GM21381 (cell line): ENCODE measurements around the gene EGFL7.

Source experiments
- ATAC-seq: cut with Tn5 transposase; IDR thresholded peaks from one replicate; pipeline ENCODE4 v1.9.1; 2021; ENCODE audit warnings: mild to moderate bottlenecking, moderate library complexity; ENCODE audit not compliant: unreplicated experiment

EGFL7 gene

DNA sequence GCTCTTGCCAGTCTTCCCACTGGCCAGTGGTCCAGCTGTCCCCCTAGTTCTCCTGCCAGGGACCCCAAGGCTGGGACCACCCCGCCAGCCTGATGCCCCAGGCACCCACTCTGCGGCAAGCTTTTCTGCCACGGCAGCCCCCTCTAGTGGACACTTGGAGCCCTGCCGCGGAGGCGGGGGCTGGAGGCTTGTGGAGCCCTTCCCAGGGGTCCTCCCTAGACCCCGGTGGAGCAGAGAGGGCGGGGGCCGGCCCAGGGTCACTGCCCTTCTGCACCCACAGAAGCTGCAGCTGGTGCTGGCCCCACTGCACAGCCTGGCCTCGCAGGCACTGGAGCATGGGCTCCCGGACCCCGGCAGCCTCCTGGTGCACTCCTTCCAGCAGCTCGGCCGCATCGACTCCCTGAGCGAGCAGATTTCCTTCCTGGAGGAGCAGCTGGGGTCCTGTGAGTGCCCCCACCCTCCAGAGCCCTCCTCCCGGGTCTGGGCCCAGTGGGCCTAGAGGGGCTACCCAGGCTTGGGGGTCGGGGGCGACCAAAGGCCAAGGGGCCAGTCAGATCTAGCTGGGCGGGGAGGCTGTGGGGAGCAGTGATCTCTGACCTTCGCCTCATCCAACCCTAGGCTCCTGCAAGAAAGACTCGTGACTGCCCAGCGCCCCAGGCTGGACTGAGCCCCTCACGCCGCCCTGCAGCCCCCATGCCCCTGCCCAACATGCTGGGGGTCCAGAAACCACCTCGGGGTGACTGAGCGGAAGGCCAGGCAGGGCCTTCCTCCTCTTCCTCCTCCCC lies 9.1 kb downstream of the EGFL7 start:
- no peak for ATAC-seq

DNA sequence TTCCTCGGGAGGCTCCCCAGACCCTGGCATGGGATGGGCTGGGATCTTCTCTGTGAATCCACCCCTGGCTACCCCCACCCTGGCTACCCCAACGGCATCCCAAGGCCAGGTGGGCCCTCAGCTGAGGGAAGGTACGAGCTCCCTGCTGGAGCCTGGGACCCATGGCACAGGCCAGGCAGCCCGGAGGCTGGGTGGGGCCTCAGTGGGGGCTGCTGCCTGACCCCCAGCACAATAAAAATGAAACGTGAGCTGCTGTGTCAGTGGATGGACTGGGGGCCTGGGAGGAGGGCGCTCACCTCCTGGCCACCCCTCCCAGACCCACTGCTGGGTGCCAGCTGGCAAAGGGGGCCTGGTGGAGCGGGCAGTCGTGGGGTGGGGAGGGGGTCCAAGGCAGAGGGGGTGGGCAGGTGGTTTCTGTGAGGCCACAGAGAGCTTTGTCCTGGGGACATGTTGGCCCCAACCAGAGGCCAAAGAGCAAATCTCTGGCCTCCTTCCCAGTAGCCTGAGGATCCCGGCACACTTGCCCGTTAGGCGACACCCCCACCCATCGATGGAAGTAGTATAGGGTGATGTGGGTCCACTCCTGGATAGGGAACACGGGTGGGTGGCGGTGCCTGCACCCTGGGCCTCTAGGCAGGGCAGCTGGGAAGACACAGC lies 9.8 kb downstream of the EGFL7 start:
- ATAC-seq = no peak

DNA sequence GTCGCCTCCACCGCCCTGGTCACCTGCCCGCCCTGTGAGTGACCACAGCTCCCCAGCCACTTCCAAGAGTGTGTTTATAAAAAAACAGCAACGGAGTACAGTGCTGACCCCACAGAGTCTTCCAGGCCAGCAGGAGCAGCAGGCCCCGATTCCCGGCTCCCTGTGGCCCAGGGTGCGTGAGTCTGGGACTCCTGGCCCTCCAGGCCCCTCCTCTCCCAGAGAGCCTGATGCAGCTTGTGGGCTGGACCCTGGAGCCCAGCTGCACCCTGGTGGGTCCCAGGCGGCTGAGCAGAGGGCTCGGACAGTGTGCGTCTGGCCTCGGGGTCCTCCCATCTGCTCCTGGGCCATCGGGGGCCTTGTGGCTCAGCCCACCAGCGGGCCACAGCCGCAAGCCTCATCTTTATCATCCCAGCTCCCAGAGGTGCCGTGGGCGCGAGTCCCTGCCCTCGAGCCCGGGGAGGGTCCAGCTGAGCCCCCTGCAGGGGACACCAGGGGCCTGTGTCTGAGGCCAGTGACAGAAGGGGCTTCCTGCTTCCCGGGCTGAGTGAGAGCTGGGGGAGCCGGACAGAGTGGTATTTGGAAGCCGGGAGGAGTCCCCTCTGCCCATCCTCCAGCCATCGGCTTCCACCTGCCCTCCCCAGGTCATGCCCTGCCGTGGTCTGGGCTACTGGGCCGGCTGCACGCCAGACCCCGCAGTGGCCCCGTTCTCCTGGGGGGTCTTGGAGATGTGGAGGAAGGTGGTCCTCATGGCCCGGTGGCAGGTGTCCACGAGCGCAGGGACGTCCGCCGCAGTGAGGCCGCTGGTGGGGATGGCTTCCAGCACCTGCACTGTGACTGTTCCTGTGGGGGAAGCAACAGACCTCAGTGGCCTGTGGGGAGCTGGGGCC lies 10.6 kb downstream of the EGFL7 start:
- ATAC-seq = no peak

DNA sequence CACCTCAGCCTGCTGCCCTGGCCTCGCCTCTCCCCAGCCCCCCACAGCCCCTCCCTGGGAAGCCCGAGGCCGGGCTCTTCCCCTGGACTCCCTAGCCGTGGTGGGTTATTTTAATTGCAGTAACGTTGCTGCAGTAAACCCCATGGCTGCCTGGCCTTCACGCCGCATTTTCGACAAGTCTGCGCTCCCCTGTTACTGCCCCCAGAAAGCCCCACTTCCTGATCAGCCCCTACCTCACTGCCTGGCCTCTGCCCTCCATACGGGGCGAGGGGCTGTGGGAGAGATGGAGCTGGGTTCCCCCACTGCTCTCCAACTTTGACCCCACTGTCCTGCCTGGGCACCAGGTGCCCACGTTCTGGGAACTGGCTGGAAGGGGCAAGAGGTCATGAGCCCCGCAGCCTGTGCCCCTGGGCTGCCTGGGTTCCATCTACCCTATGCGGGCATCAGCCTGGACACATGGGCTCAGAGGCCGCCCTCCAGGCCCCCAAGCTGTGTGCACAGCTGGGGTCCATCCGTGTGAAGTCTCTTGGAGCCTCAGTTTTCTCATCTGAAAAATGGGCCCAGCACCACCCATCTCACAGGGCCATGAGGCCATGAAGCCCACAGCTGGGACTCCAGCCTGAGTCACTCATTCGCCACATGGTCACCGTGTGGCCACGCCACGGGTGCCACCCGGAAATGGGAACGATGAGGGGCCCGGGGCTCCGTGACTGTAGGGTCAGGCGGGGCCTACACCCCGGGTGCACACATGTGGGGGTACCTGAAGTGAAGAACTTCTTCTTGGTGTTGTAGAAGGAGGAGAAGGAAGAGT lies 11.5 kb downstream of the EGFL7 start:
- ATAC-seq = no peak

DNA sequence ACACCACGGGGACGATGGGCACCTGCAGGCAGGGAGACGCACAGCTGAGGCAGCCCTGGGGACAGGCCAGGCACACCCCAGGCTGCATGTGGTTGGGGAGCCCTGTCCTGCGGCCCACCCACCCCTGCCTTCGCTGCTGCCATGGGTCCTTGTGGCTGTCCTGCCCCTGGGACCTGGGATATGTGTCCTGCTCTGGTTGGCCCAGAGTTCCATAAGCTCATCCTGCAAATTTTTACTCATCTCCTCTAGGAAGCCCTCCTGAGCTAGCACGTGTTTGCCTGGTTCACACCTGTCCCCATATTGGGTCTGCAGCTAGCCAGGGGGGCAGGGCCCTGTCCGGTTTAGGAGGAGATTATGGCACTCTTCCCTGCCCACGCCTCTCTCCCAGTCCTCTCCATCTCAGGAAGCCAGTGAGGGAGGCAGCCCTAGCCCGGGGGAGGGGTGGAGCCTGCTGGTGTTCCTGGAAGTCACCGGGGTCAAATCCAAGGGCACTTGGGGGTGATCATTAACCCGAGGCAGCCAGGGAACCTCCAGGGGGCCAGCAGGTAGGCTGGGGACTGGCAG lies 12.2 kb downstream of the EGFL7 start:
- ATAC-seq = no peak

DNA sequence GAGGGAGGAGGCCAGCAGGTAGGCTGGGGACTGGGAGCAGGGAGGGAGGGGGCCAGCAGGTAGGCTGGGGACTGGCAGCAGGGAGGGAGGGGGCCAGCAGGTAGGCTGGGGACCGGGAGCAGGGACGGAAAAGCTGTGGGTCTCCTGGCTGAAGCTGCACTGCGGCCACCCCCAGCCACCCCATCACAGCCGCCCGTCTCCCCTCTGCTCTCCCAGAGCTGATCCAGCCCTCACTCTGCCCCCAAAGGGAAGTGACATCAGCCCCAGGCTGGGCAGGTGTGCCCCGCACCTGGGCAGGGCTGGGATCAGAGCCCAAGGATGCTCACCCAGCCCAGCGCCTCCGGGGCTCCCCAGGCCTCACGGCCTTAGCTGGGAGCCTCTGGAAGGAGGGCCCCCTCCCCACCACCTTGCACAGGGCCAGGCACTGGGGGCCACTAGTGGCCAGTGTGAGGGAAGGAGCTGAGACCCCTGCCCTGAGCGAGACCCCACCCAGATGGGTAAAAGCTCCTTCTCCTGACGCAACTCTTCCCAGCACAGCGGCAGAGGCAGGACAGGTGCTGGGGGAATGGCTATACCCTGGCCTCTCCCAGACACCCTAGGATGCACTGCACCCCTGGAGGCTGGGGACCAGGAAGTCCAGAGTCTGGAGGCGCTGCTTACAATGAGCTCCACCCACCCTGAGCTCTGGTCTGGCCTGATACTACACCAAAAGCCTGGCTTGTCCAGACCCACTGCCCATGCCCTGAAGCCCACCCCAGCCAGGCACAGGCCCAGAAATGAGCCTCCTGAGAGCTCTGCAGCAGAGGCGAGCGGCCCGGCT lies 13.0 kb downstream of the EGFL7 start:
- ATAC-seq = no peak

DNA sequence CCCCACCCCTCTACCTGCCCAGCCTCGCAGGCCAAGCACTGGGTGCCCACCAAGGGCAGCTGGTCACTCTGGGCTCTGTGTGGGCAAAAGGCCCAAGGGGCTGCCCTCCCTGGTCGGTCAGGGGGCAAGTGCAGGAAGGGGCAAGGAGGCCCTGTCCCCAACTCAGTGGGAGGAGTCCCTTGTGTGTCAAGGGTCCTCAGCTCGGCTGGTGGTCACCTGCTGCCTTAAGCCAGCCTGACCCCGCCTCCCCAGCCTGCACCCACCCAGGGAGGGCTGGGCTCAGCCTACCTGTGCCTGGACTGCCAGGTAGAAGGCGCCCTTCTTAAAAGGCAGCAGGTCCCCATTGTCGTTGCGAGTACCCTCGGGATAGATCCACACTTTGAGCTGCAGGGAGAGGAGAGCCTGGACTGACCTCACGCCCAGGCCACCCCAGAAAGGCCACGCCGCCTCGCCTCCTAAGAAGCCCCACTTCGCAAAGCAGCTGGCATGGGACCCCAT lies 13.6 kb downstream of the EGFL7 start:
- ATAC-seq = no peak

DNA sequence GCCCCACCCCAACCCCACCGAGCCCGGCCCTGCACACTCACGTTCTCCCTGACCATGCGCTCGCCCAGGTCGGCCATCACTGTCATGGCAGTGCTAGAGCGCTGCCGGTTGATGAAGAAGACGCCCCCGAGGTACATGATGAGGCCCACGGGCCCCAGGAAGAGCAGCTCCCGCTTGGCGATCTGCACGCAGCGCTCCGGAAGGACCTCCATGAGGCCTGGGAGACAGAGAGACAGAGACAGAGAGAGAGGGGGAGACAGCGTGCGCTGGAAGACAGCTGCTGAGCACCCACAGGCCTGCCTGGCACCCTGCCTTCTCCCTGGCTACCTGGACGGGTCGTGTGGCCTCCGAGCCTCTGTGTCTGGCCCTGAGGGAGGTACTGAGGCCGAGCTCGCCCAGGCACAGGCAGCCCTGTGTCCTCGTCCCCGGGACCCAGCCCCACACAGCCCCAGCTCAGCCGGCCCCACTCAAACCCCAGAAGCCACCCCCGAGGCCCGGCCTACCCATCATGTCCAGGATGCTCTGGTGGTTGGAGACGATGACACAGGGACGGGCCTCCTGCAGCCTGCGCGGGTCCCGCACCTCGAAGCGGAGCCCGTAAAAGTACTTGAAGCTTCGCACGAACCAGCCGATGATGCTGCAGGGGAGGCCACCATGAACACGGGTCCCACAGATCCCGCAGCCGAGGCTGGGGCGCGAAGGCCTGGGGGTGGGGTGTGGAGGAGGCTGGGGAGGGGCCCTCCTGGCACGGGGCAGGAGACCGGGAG lies 14.4 kb downstream of the EGFL7 start:
- ATAC-seq = no peak

DNA sequence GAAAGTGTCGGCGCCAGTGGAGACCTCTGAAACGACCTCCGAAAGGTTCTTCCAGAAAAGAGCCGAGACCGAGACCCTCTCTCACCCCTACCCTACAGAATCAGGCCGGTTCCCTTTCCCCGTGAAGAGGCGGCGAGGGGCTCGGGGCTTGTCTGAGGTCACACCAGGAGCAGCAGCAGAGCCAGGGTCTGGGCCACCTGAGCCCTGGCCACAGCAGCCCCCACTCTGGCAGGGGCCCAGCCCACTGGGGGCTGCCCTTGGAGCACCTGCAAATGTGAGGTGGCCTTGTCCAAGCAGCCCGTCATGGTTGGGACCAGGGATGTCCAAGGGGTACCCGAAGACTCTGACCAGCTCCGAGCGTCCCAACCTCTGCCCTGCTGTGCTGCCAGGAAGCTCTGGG lies 15.3 kb downstream of the EGFL7 start:
- ATAC-seq = no peak

DNA sequence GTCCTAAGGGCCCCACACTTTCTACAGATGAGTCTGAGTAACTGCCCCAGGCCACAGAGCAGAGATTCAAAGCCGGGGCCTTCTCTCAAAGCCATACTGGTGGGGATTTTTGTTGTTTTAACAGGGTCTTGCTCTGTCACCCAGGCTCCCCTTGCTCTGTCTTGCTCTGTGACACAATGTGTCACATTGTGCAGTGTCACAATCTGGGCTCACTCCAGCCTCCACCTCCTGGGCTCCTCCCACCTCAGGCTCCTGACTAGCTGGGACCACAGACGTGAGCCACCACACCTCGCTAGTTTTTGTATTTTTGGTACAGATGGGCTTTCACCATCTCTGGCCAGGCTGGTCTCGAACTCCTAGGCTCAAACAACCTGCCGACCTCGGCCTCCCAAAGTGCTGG lies 15.9 kb downstream of the EGFL7 start:
- ATAC-seq = no peak

DNA sequence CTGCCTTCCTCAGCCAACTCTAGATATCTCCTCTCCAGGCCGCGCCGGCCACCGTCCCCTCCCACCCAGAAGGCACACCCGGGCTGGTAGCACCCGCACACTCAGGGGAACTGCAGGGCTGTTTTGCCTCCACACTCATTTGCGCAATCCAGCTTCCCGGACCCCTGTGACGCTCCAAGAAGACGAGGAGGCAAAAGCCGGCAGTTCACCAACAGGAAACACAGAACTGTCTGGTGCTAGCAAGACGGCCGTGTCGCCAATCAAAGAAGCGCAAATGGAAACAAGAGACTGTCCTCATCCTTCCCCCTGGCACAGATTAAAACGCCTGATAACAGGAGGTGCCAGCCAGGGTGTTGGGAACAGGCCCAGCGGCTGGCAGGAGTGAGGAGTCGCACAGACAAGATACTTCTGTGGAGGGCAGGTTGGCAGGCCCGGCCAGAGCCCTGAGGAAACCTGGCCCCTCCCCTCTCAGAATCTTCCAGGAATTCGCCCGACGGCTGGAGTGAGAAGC lies 16.8 kb downstream of the EGFL7 start:
- ATAC-seq = no peak

DNA sequence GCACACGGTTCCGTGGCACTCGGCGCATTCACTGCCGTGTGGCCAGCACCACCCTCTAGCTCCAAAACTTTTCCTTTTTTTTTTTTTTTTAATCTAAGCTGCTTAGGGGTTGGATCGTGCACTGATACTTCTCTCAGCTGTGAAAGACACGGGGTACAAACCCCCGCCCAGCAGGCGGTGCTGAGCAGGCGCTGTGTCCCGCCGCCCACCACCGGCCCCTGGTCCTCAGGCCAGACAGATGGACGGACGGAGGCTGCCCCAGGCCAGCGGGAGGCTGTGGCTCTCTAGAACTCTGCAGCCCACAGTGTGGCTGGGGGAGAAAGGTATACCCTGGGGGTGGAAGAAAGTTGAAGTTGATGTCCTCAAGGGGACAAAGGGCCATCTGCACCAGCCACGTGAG lies 18.3 kb downstream of the EGFL7 start:
- no peak for ATAC-seq

DNA sequence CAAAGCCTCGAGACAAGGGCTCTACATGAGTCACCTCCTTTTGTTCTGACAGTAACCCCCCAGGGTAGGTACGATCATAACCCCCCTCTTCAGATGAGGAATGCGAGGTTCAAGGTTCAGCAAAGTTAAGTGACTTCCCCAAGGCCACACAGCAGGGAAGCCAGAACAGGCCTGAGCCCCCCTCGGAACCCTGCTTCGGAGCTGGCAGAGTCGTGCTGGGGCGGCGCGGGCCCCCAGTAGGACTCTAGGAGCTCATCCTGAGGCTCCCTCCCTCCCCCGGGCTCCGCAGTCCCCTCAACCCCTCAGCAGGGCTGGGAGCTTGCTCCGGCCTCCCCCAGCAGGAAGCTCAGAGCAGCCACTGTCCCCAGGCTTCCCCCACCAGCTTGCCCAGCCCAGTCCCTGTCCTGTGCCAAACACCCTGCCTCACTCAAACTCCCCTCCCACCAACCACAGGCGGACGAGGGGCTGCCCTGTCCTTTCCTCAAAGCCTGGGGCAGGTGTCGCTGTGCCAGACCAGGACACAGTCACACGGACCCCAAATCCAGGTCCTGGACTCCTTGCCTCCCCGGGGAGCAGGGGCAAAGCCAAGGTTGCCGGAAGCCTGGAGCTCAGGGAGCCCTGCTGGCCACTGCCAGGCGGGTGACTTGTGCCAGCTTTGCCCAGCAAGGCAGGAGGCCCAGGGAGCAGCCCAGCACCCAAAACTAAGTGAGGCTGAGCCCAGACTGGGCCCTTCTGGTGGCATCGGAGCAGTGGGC lies 19.4 kb downstream of the EGFL7 start:
- no peak for ATAC-seq

DNA sequence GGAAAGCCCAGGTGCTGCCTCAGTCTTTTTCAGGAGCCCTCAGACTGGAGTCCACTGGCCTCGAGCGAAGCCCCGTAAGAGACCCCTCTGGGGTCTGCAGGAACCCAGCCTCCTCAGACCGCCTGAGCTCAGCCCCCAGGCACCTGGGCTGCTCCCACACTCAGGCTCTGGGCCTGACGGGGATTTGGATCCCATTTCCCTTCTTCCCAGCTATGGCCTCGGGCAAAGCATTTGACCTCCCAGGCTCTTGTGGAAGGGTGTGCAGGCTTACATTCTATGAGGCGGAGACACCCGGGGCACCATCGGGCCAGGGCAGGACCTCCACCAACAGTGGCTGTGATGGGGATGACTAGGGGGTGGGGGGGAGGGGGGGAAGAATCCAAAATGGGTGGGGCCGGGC lies 20.0 kb downstream of the EGFL7 start:
- ATAC-seq = no peak

DNA sequence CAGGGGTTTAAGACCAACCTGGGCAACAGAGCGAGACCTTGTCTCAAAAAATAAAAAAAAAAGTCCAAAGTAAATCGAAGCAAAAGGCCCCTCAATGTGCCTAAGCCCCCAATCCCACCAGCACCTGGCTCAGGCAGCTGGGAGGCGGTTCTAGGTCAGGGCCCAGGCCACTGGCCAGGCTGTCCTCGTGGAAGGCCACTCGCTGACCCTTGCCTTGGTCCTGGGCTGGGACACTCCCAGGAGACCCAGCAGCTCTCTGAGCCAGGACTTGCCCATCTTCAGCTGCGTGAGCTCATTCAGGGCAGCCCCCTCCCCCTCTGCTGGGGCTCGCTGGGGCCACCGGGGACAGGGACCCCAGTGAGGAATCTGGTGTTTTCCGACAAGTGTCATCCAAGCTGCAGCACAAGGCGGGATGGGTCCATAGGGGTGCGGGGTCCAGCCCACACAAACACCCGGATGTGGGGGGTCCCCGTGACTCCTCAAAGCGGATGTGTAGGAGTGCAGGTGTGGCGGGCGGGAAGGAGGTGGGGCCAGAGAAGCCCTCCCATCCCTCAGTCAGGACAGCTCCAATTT lies 20.5 kb downstream of the EGFL7 start:
- no peak for ATAC-seq

DNA sequence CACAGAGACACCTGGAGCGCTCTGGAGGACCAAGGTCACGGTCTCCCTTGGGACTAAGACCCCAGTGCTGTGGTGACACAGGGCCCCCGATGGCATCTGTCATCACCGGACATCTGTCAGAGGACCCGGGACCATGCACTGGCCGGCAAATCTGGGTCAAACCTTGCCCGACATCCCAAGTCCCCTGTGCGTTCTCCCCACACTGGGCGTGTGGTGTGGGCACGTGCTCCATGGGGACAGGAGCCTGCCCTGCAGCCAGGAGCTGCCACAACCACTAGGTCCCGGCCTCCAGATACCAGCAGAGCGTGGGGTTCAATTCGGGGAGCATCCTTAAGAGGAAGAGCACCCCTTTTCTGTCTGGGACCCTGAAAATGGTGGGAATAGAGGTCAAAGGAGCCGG lies 21.0 kb downstream of the EGFL7 start:
- ATAC-seq = no peak

DNA sequence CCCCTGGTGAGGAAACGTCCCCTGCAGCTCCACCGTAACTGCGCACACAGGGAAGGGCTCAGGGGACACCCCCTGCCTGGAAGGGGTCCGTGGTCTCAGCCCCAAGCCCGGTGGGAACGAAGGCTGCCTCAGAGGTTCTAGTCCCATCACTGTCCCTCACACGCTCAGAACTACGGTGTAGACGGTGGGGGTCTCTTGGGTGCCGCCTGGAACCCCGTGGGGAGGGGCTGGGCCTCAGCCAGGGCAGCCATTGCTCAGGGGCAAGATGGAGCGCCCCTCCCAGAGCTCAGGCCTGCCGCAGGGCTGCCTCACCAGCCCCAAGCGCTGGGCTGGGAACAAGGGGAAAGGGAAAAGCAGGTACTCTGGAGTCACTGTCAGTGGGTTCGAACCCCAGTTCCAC lies 21.6 kb downstream of the EGFL7 start:
- ATAC-seq = no peak

DNA sequence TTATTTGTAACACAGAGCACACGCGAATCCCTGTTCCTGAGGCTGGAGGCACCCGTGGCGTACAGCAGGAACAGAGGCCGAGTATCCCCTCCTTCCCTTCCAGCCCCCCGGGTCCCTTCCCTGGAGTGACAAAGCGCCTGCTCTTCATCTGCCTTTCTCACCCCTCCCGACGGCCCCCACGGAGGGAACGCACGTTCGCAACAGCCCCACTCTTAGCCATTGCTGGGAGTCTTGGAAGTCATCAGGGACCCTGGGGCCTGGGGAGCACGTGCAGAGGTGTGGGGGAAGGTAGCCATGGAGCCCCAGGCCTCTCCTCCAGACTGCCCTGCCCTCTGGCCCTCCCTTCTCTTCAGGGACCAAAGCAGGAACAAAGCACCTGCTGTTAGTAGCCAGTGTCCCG lies 22.1 kb downstream of the EGFL7 start:
- no peak for ATAC-seq
